Endothelial cell of umbilical vein (primary cell): ENCODE data around the gene SPNS1. TPM values are rescaled to one million over a fixed set of nuclear protein-coding genes. Genes with fewer than 3 reads are reported as not detected.
"Not testable (repeated sequence)": the region's sequence is repeated elsewhere in the genome, so short reads cannot be mapped to it uniquely, and the experiment has no call there.

ENCODE experiments used
- BruUV-seq: library from RNA; stranded (reverse); fragments of 400-500 nt; replicated peaks from 2 replicates; lab custom pipeline; 2021; lab: Mats Ljungman, UMichigan
- CTCF ChIA-PET: fragments of 300-600, 350-600 bp; sonication (Branson Sonifier 250); formaldehyde crosslinking; loops from one replicate; lab custom pipeline; 2021; ENCODE audit warnings: antibody characterized with exemption, inconsistent platforms; lab: Charles Lee
- POLR2A ChIA-PET: fragments of 300-600, 350-600 bp; sonication (Branson Sonifier 250); formaldehyde crosslinking; loops from one replicate; lab custom pipeline; 2021; ENCODE audit warnings: antibody characterized with exemption, inconsistent platforms; lab: Charles Lee
- DNase-seq: peaks from one replicate; pipeline ENCODE4 v3.0.0-alpha.2; 2011; ENCODE audit warnings: low read depth, low spot score
- FAIRE-seq: peaks from 2 replicates; lab custom pipeline; 2011; peaks lifted over from hg19 to GRCh38; lab: Jason Lieb, UNC
- H2AFZ ChIP-seq: 2 replicates; pipeline ENCODE4 v1.6.0; 2012; ENCODE audit warnings: low read depth, low read length, control low read depth, inconsistent platforms
- H3K27ac ChIP-seq: 2 replicates; pipeline ENCODE4 v1.5.1; 2011; ENCODE audit warnings: low read depth, mild to moderate bottlenecking, control low read depth, low read length, moderate library complexity; ENCODE audit not compliant: insufficient read depth
- H3K27me3 ChIP-seq, 2 experiments: 2 replicates each; pipeline versions ENCODE4 v1.6.0 to v1.6.1; 2011; ENCODE audit warnings: low read length in 2 of 2, mixed read lengths in 1 of 2; ENCODE audit not compliant: control insufficient read depth in 2 of 2, insufficient read depth in 2 of 2
- H3K36me3 ChIP-seq, 2 experiments: 2 replicates in 1 of 2; 3 replicates in 1 of 2; pipeline ENCODE4 v1.5.1; 2011; ENCODE audit warnings: low read length in 2 of 2, mild to moderate bottlenecking in 1 of 2, moderate library complexity in 1 of 2; ENCODE audit not compliant: control insufficient read depth in 2 of 2, insufficient read depth in 2 of 2; ENCODE audit errors: extremely low read depth in 1 of 2
- H3K4me1 ChIP-seq: 3 replicates; pipeline ENCODE4 v1.5.1; 2011; ENCODE audit warnings: mild to moderate bottlenecking, low read length; ENCODE audit not compliant: control insufficient read depth, insufficient read depth; ENCODE audit errors: extremely low read depth
- H3K4me2 ChIP-seq: 2 replicates; pipeline ENCODE4 v1.6.1; 2011; ENCODE audit warnings: low read length, control low read depth, mixed read lengths; ENCODE audit not compliant: insufficient read depth
- H3K4me3 ChIP-seq, 3 experiments: fragments of 200-600 bp in 1 of 3; sonication (generic), shearing (Covaris generic) in 1 of 3; replicated peaks in 1 of 3; 2 replicates each; pipeline ENCODE4 v1.5.1; 2011 to 2016; ENCODE audit warnings: control low read depth in 3 of 3, low read length in 3 of 3, mild to moderate bottlenecking in 2 of 3, inconsistent platforms in 1 of 3, low read depth in 1 of 3, moderate library complexity in 1 of 3; ENCODE audit not compliant: insufficient read depth in 1 of 3
- H3K79me2 ChIP-seq: 2 replicates; pipeline ENCODE4 v1.6.0; 2012; ENCODE audit warnings: low read length, inconsistent platforms; ENCODE audit not compliant: control insufficient read depth, insufficient read depth
- H3K9ac ChIP-seq: replicated peaks from 2 replicates; pipeline ENCODE3; 2011; ENCODE audit warnings: low read length, control low read depth; ENCODE audit not compliant: insufficient read depth; ENCODE audit errors: extremely low read depth
- H3K9me1 ChIP-seq: replicated peaks from 3 replicates; pipeline ENCODE4 v1.6.0; 2011; ENCODE audit warnings: mild to moderate bottlenecking, low read length; ENCODE audit not compliant: control insufficient read depth, insufficient read depth; ENCODE audit errors: extremely low read depth
- H3K9me3 ChIP-seq: replicated peaks from 2 replicates; pipeline ENCODE4 v1.5.1; 2012; ENCODE audit warnings: low read length, inconsistent platforms; ENCODE audit not compliant: control insufficient read depth, insufficient read depth
- H4K20me1 ChIP-seq: replicated peaks from 2 replicates; pipeline ENCODE3; 2011; ENCODE audit warnings: mild to moderate bottlenecking, low read length; ENCODE audit not compliant: control insufficient read depth, insufficient read depth; ENCODE audit errors: extremely low read depth
- EZH2 ChIP-seq: IDR thresholded peaks from 2 replicates; pipeline ENCODE4 v1.6.1; 2012; ENCODE audit warnings: borderline replicate concordance, low read depth, mild to moderate bottlenecking, moderate library complexity, low read length, inconsistent platforms; ENCODE audit not compliant: severe bottlenecking
- GATA2 ChIP-seq: IDR thresholded peaks from 2 replicates; pipeline ENCODE4 v1.7.0; 2011; ENCODE audit warnings: low read depth, mild to moderate bottlenecking, moderate library complexity, mixed read lengths, low read length; ENCODE audit not compliant: insufficient read length, insufficient read depth
- JUN ChIP-seq: IDR thresholded peaks from 2 replicates; pipeline ENCODE4 v1.6.1; 2011; ENCODE audit warnings: borderline replicate concordance, low read depth; ENCODE audit not compliant: insufficient read length, insufficient read depth
- MAX ChIP-seq: IDR thresholded peaks from 2 replicates; pipeline ENCODE4 v1.6.1; 2011; ENCODE audit not compliant: insufficient read depth, insufficient read length
- MYC ChIP-seq: IDR thresholded peaks from one replicate; pipeline ENCODE4 v1.6.1; 2011; ENCODE audit warnings: mild to moderate bottlenecking, low read depth, low read length
- POLR2A ChIP-seq: IDR thresholded peaks from 2 replicates; pipeline ENCODE4 v1.6.1; 2012; ENCODE audit warnings: low read depth, mild to moderate bottlenecking, control low read depth, low read length
- POLR2AphosphoS5 ChIP-seq: IDR thresholded peaks from 2 replicates; pipeline ENCODE4 v1.6.1; 2012; ENCODE audit warnings: low read depth, mild to moderate bottlenecking, control low read depth, low read length, moderate library complexity; ENCODE audit not compliant: insufficient read depth
- dilution Hi-C: fragments of 300-500 bp; cut with MboI; formaldehyde crosslinking; loops from one replicate; pipeline ENCODE4 v1.15.0; 2019; ENCODE audit warnings: low sequenced_read_pairs; ENCODE audit not compliant: extremely low pct_ligation_motif_present
- intact Hi-C: fragments of 100-400 bp; cut with micrococcal nuclease; formaldehyde crosslinking; loops from one replicate; pipeline ENCODE4 v1.10.0; 2022
- polyA plus RNA-seq, 4 experiments: library from polyadenylated mRNA; depleted of rRNA in 3 of 4; stranded (reverse) in 3 of 4; unstranded in 1 of 4; fragments of >200 nt; gene quantifications; 2 replicates each; pipeline versions ENCODE4 v1.2.1 to v1.2.3, GENCODE V29; 2011 to 2012; ENCODE audit warnings: missing spikeins in 1 of 4
- total RNA-seq: library from RNA; stranded (reverse); gene quantifications from 2 replicates; pipeline ENCODE4 v1.2.3, GENCODE V29; 2021

Gene SPNS1
- total and polyA plus RNA-seq, 2 donors (not counting 3 experiments of a cell fraction or from before 2014, with no cell fraction given) = 65.2 to 133 TPM

GRCh38 chr16:28967156-28967555 is 7.4 kb upstream of the SPNS1 start:
- DNase-seq (no peak), FAIRE-seq (no peak)
- H3K79me2 ChIP-seq = no peaks in the 10 kb centered on the region
- BruUV-seq = no TSS peak
- no peak overlapping the region for H3K4me3 ChIP-seq
- CTCF ChIA-PET = no interaction called here
- H3K9me1 ChIP-seq = no peaks in the 10 kb centered on the region
- no peak overlapping the region for H2AFZ ChIP-seq
- peaks cover 4 to 17% of the 10 kb centered on the region in 2 experiments for H3K36me3 ChIP-seq
- POLR2A ChIA-PET = no interaction called here
- H3K9me3 ChIP-seq = no peaks in the 10 kb centered on the region
- dilution Hi-C loops (no loop called here), intact Hi-C loops (no loop called here)
- no peaks in the 10 kb centered on the region for H4K20me1 ChIP-seq
- no peak overlapping the region for H3K9ac ChIP-seq
- H3K27me3 ChIP-seq = no peaks in the 10 kb centered on the region
- no peak for TF ChIP-seq MYC
- no peak for TF ChIP-seq JUN
- no peak for TF ChIP-seq POLR2A
- no peak for TF ChIP-seq MAX
- no peak for TF ChIP-seq POLR2AphosphoS5
- no peak for TF ChIP-seq GATA2
- no peak for TF ChIP-seq EZH2
- no peak overlapping the region for H3K27ac ChIP-seq
- H3K4me1 ChIP-seq = no peaks in the 10 kb centered on the region
- H3K4me2 ChIP-seq = no peak overlapping the region

GRCh38 chr16:28969696-28970095 is 4.9 kb upstream of the SPNS1 start:
- FAIRE-seq, CTCF ChIA-PET, dilution Hi-C loops, H3K79me2 ChIP-seq, H2AFZ ChIP-seq, H3K9me1 ChIP-seq, H3K4me1 ChIP-seq, H3K36me3 ChIP-seq, H3K27ac ChIP-seq, H3K9me3 ChIP-seq, intact Hi-C loops, BruUV-seq, H3K27me3 ChIP-seq, DNase-seq, H3K9ac ChIP-seq, H4K20me1 ChIP-seq, H3K4me2 ChIP-seq, H3K4me3 ChIP-seq: not testable (repeated sequence)
- POLR2A ChIA-PET = interaction anchor here (0.7 kb wide), 1 partner anchor 1034 kb away, joined by 3 read pairs; no protein-coding TSS in a partner anchor
